Sigmoid colon (tissue), 7 donors: Measurements from ENCODE around the gene OR6A2. TPM values are rescaled to one million over a fixed set of nuclear protein-coding genes. Genes with fewer than 3 reads are reported as not detected.

ENCODE experiments used
- DNase-seq: peaks from one replicate; pipeline ENCODE4 v3.0.0-alpha.2; 2019
- H3K27ac ChIP-seq, 4 donors: fragments of 200-600 bp; sonication (generic); one replicate each; pipeline ENCODE4 v1.5.1; 2016 to 2019; ENCODE audit warnings: mild to moderate bottlenecking in 1 of 4
- H3K27me3 ChIP-seq, 3 donors: fragments of 200-600 bp; sonication (generic); one replicate each; pipeline ENCODE4 v1.5.1; 2019; ENCODE audit warnings: mild to moderate bottlenecking in 1 of 3
- H3K36me3 ChIP-seq, 4 donors: fragments of 200-600 bp; sonication (generic); one replicate each; pipeline ENCODE4 v1.5.1; 2016 to 2019
- H3K4me1 ChIP-seq, 4 donors: fragments of 200-600 bp; sonication (generic); one replicate each; pipeline ENCODE4 v1.5.1; 2017 to 2019
- H3K4me3 ChIP-seq, 4 donors: fragments of 200-600 bp; sonication (generic); one replicate each; pipeline ENCODE4 v1.5.1; 2017 to 2019; ENCODE audit warnings: mild to moderate bottlenecking in 2 of 4, moderate library complexity in 1 of 4
- H3K9me3 ChIP-seq, 4 donors: fragments of 200-600 bp in 3 of 4; sonication (generic) in 3 of 4; one replicate each; pipeline versions ENCODE4 v1.5.1 to v1.6.1; 2013 to 2019
- EP300 ChIP-seq, 4 donors: sonication (generic); formaldehyde crosslinking; IDR thresholded peaks; one replicate each; pipeline ENCODE4 v1.6.1; 2017; ENCODE audit warnings: antibody characterized with exemption in 4 of 4
- POLR2A ChIP-seq, 2 donors: fragments of 450-650 bp; IDR thresholded peaks; one replicate each; pipeline ENCODE4 v1.6.1; 2016; ENCODE audit warnings: antibody characterized with exemption in 2 of 2, mild to moderate bottlenecking in 2 of 2, moderate library complexity in 2 of 2
- POLR2AphosphoS5 ChIP-seq, 4 donors: sonication (generic); formaldehyde crosslinking; IDR thresholded peaks; one replicate each; pipeline ENCODE4 v1.6.1; 2017; ENCODE audit warnings: antibody characterized with exemption in 4 of 4
- WGBS, 2 donors: extraction: QIAGEN DNeasy Blood & Tissue Kit; methylation state at CpG; one replicate each; pipeline ENCODE4 v1.1.7; 2013; 5-methylcytosine and 5-hydroxymethylcytosine counted together
- intact Hi-C: fragments of 100-400 bp; cut with DNase I; formaldehyde crosslinking; loops from one replicate; pipeline ENCODE4 v1.15.1; 2023
- polyA plus RNA-seq, 3 donors: library from polyadenylated mRNA; stranded (reverse); fragments of 200-250 nt; gene quantifications; one replicate each; pipeline ENCODE4 v1.2.3, GENCODE V29; 2013
- total RNA-seq, 4 donors: library from RNA; depleted of rRNA; stranded (reverse); fragments of >200 nt; gene quantifications; one replicate each; pipeline ENCODE4 v1.1.0, GENCODE V29; 2016
- TF ChIP-seq, protein P1 (sequence below), 4 experiments: fragments of 450-650 bp in 3 of 4; fragments of 200-600 bp in 1 of 4; IDR thresholded peaks; one replicate each; pipeline ENCODE4 v1.5.1; 2016 to 2019; ENCODE audit warnings: antibody characterized with exemption in 4 of 4, mild to moderate bottlenecking in 3 of 4, moderate library complexity in 2 of 4
- donor health status: healthy with polysubstance abuse.
- donor health status: Bipolar disorder and iron deficiency.
- donor health status: healthy.

The OR6A2 gene
- total and polyA plus RNA-seq, 7 donors: 0.06 to 0.28 (median 0.14) TPM; not detected in 4

DNA sequence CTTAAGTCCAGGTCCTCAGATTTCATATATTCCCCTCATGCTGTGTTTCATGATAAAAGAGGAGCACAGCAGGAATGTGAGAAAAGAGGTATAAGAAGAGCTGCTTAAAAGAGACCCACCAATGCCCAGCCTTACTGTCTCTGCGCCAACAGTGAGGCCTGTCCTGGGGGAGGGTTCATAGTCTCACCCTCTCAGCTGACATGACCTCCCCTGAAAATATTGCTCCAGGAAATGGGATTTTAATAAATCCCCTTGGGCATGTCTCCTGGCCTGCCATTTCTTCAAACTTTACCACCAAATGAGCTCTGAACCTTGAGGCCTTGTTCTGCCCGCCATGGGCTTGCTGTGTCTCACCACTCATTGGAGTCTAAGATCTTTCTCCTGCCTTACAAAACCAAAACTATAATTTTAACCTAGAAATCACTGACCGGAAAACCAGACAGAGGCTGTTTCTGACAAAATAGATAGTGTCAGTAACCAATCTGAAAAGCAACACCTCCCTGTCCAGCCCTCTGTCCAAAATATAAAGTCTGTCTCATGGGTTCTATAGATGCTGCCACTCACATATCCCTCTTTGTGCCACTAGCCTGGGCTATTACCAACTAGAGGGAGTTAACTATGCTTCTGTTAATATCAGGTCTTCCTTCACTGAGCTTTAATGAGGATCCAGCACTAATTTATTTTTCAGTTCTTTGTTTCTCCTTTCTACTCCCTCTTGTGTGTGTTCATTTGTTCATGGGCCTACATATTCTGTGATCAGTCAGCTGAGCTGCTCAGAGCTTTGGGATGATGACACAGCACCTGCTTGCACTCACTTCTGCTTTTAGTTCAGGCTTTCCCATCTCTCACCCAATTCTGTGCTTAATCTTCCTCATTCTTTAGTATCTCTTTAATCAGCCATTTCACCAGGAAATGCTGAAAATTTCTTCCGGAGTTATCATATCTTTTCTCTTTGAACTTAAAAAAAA lies 27.3 kb downstream of the OR6A2 start, which contains the start of gene OR2AG2:
TSS of gene OR2AG2 (minus strand) at position 51 of the 968 bp plus-strand sequence. CDS start 3,019 bp downstream, outside the sequence.
- Histone ChIP-seq H3K27ac (no peak within 1 kb of the TSS), H3K27me3 (no peaks in the 10 kb centered on the region), H3K36me3 (no peaks in the 10 kb centered on the region), H3K4me3 (no peak within 1 kb of the TSS), H3K4me1 (no peaks in the 10 kb centered on the region), H3K9me3 (no peaks in the 10 kb centered on the region)
- 57 to 91% methylated on average over 4 of the region's 4 CpGs for WGBS, 2 donors
- intact Hi-C loops: no loop called here
- TF ChIP-seq, protein P1, sequence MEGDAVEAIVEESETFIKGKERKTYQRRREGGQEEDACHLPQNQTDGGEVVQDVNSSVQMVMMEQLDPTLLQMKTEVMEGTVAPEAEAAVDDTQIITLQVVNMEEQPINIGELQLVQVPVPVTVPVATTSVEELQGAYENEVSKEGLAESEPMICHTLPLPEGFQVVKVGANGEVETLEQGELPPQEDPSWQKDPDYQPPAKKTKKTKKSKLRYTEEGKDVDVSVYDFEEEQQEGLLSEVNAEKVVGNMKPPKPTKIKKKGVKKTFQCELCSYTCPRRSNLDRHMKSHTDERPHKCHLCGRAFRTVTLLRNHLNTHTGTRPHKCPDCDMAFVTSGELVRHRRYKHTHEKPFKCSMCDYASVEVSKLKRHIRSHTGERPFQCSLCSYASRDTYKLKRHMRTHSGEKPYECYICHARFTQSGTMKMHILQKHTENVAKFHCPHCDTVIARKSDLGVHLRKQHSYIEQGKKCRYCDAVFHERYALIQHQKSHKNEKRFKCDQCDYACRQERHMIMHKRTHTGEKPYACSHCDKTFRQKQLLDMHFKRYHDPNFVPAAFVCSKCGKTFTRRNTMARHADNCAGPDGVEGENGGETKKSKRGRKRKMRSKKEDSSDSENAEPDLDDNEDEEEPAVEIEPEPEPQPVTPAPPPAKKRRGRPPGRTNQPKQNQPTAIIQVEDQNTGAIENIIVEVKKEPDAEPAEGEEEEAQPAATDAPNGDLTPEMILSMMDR (IDR thresholded peaks at IDR 0.05): no peak
- TF ChIP-seq POLR2AphosphoS5 (IDR thresholded peaks at IDR 0.05) (no peak), EP300 (IDR thresholded peaks at IDR 0.05) (no peak), POLR2A (IDR thresholded peaks at IDR 0.05) (no peak)
- DNase-seq: no peak

DNA sequence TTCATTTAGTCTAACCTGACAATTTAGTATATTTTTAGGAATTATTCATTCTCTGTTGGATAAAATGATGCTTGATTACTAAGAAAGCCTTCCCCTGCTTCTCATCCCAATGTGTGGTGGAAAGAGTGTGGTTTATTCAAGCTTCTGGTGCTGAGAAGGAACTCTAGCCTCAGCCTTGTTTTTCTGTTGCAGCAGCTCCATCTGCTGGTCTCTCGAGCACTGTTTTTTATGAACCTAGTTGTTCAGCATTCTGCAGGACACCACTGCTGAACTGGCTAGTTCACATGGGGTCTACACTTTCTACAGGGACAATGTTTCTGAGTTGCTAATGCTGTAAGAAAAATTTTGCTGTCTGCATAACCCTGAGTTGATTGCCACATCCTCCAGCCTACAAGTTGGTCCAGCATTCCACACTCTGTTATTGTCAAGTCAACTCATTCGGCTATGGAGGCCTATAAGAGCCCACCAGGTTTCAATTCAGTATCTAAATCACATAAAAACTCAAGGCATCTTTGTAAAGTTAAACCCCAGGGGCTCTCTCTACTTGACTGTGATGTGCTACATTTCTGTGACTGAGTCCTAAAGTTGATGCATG lies 42.0 kb downstream of the OR6A2 start:
- DNase-seq: no peak
- H3K4me1 ChIP-seq: no peaks in the 10 kb centered on the region
- no peaks in the 10 kb centered on the region for H3K36me3 ChIP-seq
- WGBS, 2 donors: 48 to 52% methylated on average over 2 of the region's 2 CpGs
- H3K27ac ChIP-seq: no peak overlapping the region
- no peak overlapping the region for H3K4me3 ChIP-seq
- TF ChIP-seq POLR2A (IDR thresholded peaks at IDR 0.05): no peak
- TF ChIP-seq, protein P1 (IDR thresholded peaks at IDR 0.05): peak in 2 of 4 experiments; percentile 30 to 32
- no peaks in the 10 kb centered on the region for H3K9me3 ChIP-seq
- intact Hi-C loops: no loop called here
- H3K27me3 ChIP-seq: no peaks in the 10 kb centered on the region

DNA sequence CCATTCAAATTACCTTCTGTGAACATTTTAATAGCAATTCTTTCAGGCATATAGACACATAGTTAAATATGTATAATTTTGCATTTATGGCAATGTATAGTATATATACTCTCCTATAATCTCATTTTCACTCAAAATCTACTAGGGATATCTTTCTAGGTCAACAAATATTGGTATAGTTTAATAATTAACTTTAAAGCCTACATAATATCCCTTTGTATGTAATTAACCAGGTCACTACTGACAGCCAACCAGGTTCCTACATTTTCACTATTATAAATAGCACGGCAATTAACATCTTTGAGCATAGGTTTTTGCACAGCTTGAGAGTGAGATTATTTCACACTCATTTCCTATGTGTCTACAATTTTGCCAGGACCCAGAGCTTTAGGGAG lies 43.5 kb downstream of the OR6A2 start:
- 14 to 67% methylated on average over 1 of the region's 1 CpG for WGBS, 2 donors
- Histone ChIP-seq H3K27ac (no peak overlapping the region), H3K36me3 (no peaks in the 10 kb centered on the region), H3K4me3 (no peak overlapping the region), H3K9me3 (no peaks in the 10 kb centered on the region), H3K27me3 (no peaks in the 10 kb centered on the region), H3K4me1 (no peaks in the 10 kb centered on the region)
- TF ChIP-seq POLR2AphosphoS5 (IDR thresholded peaks at IDR 0.05): no peak
- TF ChIP-seq, protein P1 (IDR thresholded peaks at IDR 0.05): no peak
- intact Hi-C loops: no loop called here
- no peak for DNase-seq

DNA sequence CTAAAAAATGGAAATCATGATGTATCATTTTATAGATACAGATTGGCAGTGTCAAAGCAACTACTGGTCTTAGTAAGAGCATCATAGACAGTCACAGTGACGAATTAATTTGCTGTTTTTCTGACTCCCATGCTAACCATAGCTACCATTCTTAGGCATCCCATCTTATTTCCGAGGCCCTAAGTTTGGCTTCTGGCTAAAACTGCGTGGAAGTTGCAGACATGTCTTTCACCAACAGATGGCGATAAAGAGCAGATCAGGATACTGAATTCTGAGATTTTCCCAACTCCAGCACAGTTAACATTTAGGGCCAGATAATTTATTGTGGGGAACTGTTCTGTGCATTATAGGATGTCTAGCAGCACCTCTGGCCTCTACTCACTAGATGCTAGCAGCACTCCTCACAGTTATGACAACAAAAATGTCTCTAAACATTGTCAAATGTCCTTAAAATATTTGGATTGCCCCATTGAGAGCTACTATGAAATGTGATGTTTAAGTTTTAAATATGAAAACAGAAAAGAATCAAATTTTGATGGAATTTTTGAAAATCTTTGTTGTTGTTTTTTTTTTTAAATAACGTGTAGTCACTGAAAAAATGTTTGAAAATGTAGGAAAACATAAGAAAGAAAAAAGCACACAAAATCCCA lies 44.1 kb downstream of the OR6A2 start:
- no peak for TF ChIP-seq EP300 (IDR thresholded peaks at IDR 0.05)
- TF ChIP-seq, protein P1 (IDR thresholded peaks at IDR 0.05): peak in 3 of 4 experiments; percentile 44 to 78 (median 65)
- Histone ChIP-seq H3K27me3 (no peaks in the 10 kb centered on the region), H3K27ac (no peak overlapping the region), H3K36me3 (no peaks in the 10 kb centered on the region), H3K4me3 (no peak overlapping the region), H3K4me1 (no peaks in the 10 kb centered on the region), H3K9me3 (no peaks in the 10 kb centered on the region)
- no peak for DNase-seq
- WGBS, 2 donors: 3 to 16% methylated on average over 5 of the region's 5 CpGs
- intact Hi-C loops: no loop called here
